ENCODE data around the gene SPDYE2. TPM values are rescaled to one million over a fixed set of nuclear protein-coding genes. Genes with fewer than 3 reads are reported as not detected.
"Not testable (repeated sequence)": the region's sequence is repeated elsewhere in the genome, so short reads cannot be mapped to it uniquely, and the experiment has no call there.

SPDYE2 gene
- polyA plus RNA-seq, 2 donors, result 0.05 TPM; not detected in 1

- H3K4me3 ChIP-seq (ENCODE audit: low read depth in 1 of 2, low read length in 2 of 2); H3K9me3 ChIP-seq (ENCODE audit: control insufficient read depth in 2 of 2, insufficient read depth in 1 of 2, low read depth in 1 of 2, low read length in 1 of 2); H3K27ac ChIP-seq (ENCODE audit: low read depth in 2 of 2, low read length in 1 of 2); H3K36me3 ChIP-seq (ENCODE audit: control insufficient read depth in 2 of 2, insufficient read depth in 2 of 2, low read length in 1 of 2); H3K27me3 ChIP-seq (ENCODE audit: control insufficient read depth in 1 of 2, insufficient read depth in 2 of 2, low read length in 2 of 2); H3K4me1 ChIP-seq (ENCODE audit: control insufficient read depth in 2 of 2, insufficient read depth in 2 of 2, low read length in 1 of 2): not testable (repeated sequence)
- no CpG with 5 or more reads among the region's 3 CpGs for WGBS, 2 donors
These were observed 35.1 kb upstream of the SPDYE2 start for GRCh38 chr7:102515889-102516288.

DNA sequence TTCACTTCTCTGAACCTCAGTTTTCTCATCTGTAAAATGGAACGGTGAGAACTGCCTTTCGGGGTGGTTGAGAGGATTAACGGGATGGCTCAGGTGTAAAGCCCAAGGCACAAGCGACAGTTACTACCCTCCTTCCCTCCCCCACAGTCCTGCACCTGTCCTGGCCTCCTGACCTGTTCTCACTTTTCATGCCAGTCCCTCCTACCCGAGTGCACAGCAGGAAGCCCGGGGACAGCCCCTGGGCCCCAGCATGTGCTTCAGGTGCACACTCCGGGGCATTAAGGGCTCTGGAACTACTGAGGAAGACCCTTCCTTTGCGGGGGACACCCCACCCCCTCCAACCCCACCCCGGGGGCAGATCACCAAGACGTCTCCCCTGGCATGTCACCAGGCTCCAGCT lies 34.1 kb upstream of the SPDYE2 start:
- not testable (repeated sequence) for H3K27ac ChIP-seq (ENCODE audit: low read depth in 2 of 2, low read length in 1 of 2); H3K4me3 ChIP-seq (ENCODE audit: low read depth in 1 of 2, low read length in 2 of 2); H3K27me3 ChIP-seq (ENCODE audit: control insufficient read depth in 1 of 2, insufficient read depth in 2 of 2, low read length in 2 of 2); H3K9me3 ChIP-seq (ENCODE audit: control insufficient read depth in 2 of 2, insufficient read depth in 1 of 2, low read depth in 1 of 2, low read length in 1 of 2); H3K36me3 ChIP-seq (ENCODE audit: control insufficient read depth in 2 of 2, insufficient read depth in 2 of 2, low read length in 1 of 2); H3K4me1 ChIP-seq (ENCODE audit: control insufficient read depth in 2 of 2, insufficient read depth in 2 of 2, low read length in 1 of 2)
- WGBS, 2 donors, result no CpG with 5 or more reads among the region's 10 CpGs

GRCh38 chr7:102517550-102518147 lies 33.4 kb upstream of the SPDYE2 start, which contains the start of gene RASA4B:
TSS of gene RASA4B (minus strand) at chr7:102517777. CDS start at chr7:102517710, 67 bp downstream.
- H3K36me3 ChIP-seq (ENCODE audit: control insufficient read depth in 2 of 2, insufficient read depth in 2 of 2, low read length in 1 of 2); H3K9me3 ChIP-seq (ENCODE audit: control insufficient read depth in 2 of 2, insufficient read depth in 1 of 2, low read depth in 1 of 2, low read length in 1 of 2); H3K27me3 ChIP-seq (ENCODE audit: control insufficient read depth in 1 of 2, insufficient read depth in 2 of 2, low read length in 2 of 2); H3K4me1 ChIP-seq (ENCODE audit: control insufficient read depth in 2 of 2, insufficient read depth in 2 of 2, low read length in 1 of 2); H3K27ac ChIP-seq (ENCODE audit: low read depth in 2 of 2, low read length in 1 of 2): not testable (repeated sequence)
- H3K4me3 ChIP-seq (ENCODE audit: low read depth in 1 of 2, low read length in 2 of 2), result peak within 1 kb of the TSS in 1 of 2 donors; percentile 33
- 0 to 1% methylated on average over 6 to 20 of the region's 61 CpGs for WGBS, 2 donors

- not testable (repeated sequence) for H3K9me3 ChIP-seq (ENCODE audit: control insufficient read depth in 2 of 2, insufficient read depth in 1 of 2, low read depth in 1 of 2, low read length in 1 of 2); H3K36me3 ChIP-seq (ENCODE audit: control insufficient read depth in 2 of 2, insufficient read depth in 2 of 2, low read length in 1 of 2); H3K4me1 ChIP-seq (ENCODE audit: control insufficient read depth in 2 of 2, insufficient read depth in 2 of 2, low read length in 1 of 2); H3K27ac ChIP-seq (ENCODE audit: low read depth in 2 of 2, low read length in 1 of 2); H3K27me3 ChIP-seq (ENCODE audit: control insufficient read depth in 1 of 2, insufficient read depth in 2 of 2, low read length in 2 of 2); H3K4me3 ChIP-seq (ENCODE audit: low read depth in 1 of 2, low read length in 2 of 2)
- WGBS, 2 donors, result 82% methylated on average over 4 of the region's 5 CpGs; no CpG with 5 or more reads in 1 of the 2 donors
These were observed 30.2 kb upstream of the SPDYE2 start for GRCh38 chr7:102520797-102521196.

GRCh38 chr7:102524803-102525202 lies 26.2 kb upstream of the SPDYE2 start:
- not testable (repeated sequence) for H3K4me3 ChIP-seq (ENCODE audit: low read depth in 1 of 2, low read length in 2 of 2); H3K36me3 ChIP-seq (ENCODE audit: control insufficient read depth in 2 of 2, insufficient read depth in 2 of 2, low read length in 1 of 2); H3K9me3 ChIP-seq (ENCODE audit: control insufficient read depth in 2 of 2, insufficient read depth in 1 of 2, low read depth in 1 of 2, low read length in 1 of 2); H3K27ac ChIP-seq (ENCODE audit: low read depth in 2 of 2, low read length in 1 of 2); H3K4me1 ChIP-seq (ENCODE audit: control insufficient read depth in 2 of 2, insufficient read depth in 2 of 2, low read length in 1 of 2); H3K27me3 ChIP-seq (ENCODE audit: control insufficient read depth in 1 of 2, insufficient read depth in 2 of 2, low read length in 2 of 2)
- 53 to 62% methylated on average over 1 of the region's 2 CpGs for WGBS, 2 donors

DNA sequence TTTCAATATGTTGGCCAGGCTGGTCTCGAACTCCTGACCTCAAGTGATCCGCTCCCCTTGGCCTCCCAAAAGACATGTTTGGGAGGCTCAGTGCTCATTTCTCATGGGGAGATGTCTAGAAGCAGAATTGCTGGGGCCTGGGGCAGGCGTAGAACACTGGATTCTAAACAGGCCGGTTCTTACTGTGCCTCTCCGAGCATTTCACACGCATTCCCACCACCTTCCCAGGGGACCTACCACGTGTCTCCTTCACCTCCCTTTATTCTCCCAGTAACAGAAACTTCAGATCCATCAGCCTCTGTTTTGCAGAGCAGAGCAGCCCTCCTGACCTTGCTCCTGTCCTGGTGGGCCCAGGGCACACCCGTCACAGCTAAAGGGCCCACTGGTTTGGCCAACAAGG lies 23.8 kb upstream of the SPDYE2 start:
- not testable (repeated sequence) for H3K27ac ChIP-seq (ENCODE audit: low read depth in 2 of 2, low read length in 1 of 2); H3K9me3 ChIP-seq (ENCODE audit: control insufficient read depth in 2 of 2, insufficient read depth in 1 of 2, low read depth in 1 of 2, low read length in 1 of 2); H3K4me3 ChIP-seq (ENCODE audit: low read depth in 1 of 2, low read length in 2 of 2); H3K4me1 ChIP-seq (ENCODE audit: control insufficient read depth in 2 of 2, insufficient read depth in 2 of 2, low read length in 1 of 2); H3K27me3 ChIP-seq (ENCODE audit: control insufficient read depth in 1 of 2, insufficient read depth in 2 of 2, low read length in 2 of 2); H3K36me3 ChIP-seq (ENCODE audit: control insufficient read depth in 2 of 2, insufficient read depth in 2 of 2, low read length in 1 of 2)
- 77 to 86% methylated on average over 1 of the region's 8 CpGs for WGBS, 2 donors

- not testable (repeated sequence) for H3K4me3 ChIP-seq (ENCODE audit: low read depth in 1 of 2, low read length in 2 of 2); H3K36me3 ChIP-seq (ENCODE audit: control insufficient read depth in 2 of 2, insufficient read depth in 2 of 2, low read length in 1 of 2); H3K9me3 ChIP-seq (ENCODE audit: control insufficient read depth in 2 of 2, insufficient read depth in 1 of 2, low read depth in 1 of 2, low read length in 1 of 2); H3K27ac ChIP-seq (ENCODE audit: low read depth in 2 of 2, low read length in 1 of 2); H3K4me1 ChIP-seq (ENCODE audit: control insufficient read depth in 2 of 2, insufficient read depth in 2 of 2, low read length in 1 of 2); H3K27me3 ChIP-seq (ENCODE audit: control insufficient read depth in 1 of 2, insufficient read depth in 2 of 2, low read length in 2 of 2)
- 93 to 100% methylated on average over 3 to 4 of the region's 13 CpGs for WGBS, 2 donors
These were observed 22.9 kb upstream of the SPDYE2 start for GRCh38 chr7:102527822-102528793.

DNA sequence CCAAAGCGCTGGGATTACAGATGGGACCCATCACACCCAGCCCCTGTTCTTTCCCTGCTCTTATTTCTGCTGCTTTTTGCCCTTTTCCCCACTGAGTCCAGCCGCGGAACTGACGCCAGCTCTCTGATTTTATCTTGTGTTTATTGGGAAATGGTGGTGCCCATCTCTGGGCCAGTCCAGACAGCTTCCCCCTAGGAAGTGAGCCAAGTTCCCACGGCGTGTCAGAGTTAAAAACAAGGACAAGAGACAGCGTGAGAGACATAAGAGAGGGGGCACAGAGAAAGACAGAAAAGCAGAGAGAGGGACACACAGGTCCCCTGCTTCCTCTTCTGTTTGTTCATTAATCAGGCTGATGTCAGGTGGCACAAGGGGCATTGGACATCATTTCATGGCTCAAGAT lies 19.4 kb upstream of the SPDYE2 start:
- not testable (repeated sequence) for H3K36me3 ChIP-seq (ENCODE audit: control insufficient read depth in 2 of 2, insufficient read depth in 2 of 2, low read length in 1 of 2); H3K4me3 ChIP-seq (ENCODE audit: low read depth in 1 of 2, low read length in 2 of 2); H3K27me3 ChIP-seq (ENCODE audit: control insufficient read depth in 1 of 2, insufficient read depth in 2 of 2, low read length in 2 of 2); H3K9me3 ChIP-seq (ENCODE audit: control insufficient read depth in 2 of 2, insufficient read depth in 1 of 2, low read depth in 1 of 2, low read length in 1 of 2); H3K27ac ChIP-seq (ENCODE audit: low read depth in 2 of 2, low read length in 1 of 2); H3K4me1 ChIP-seq (ENCODE audit: control insufficient read depth in 2 of 2, insufficient read depth in 2 of 2, low read length in 1 of 2)
- WGBS, 2 donors, result no CpG with 5 or more reads among the region's 7 CpGs

- H3K9me3 ChIP-seq (ENCODE audit: control insufficient read depth in 2 of 2, insufficient read depth in 1 of 2, low read depth in 1 of 2, low read length in 1 of 2); H3K27me3 ChIP-seq (ENCODE audit: control insufficient read depth in 1 of 2, insufficient read depth in 2 of 2, low read length in 2 of 2); H3K4me3 ChIP-seq (ENCODE audit: low read depth in 1 of 2, low read length in 2 of 2); H3K27ac ChIP-seq (ENCODE audit: low read depth in 2 of 2, low read length in 1 of 2); H3K36me3 ChIP-seq (ENCODE audit: control insufficient read depth in 2 of 2, insufficient read depth in 2 of 2, low read length in 1 of 2); H3K4me1 ChIP-seq (ENCODE audit: control insufficient read depth in 2 of 2, insufficient read depth in 2 of 2, low read length in 1 of 2): not testable (repeated sequence)
- 87 to 94% methylated on average over 2 of the region's 2 CpGs for WGBS, 2 donors
These were observed 18.9 kb upstream of the SPDYE2 start for GRCh38 chr7:102532127-102532526.

Data from esophagus (tissue), 2 donors.